ENCODE results near the gene HMGXB4. TPM values are rescaled to one million over a fixed set of nuclear protein-coding genes. Genes with fewer than 3 reads are reported as not detected.

Gene HMGXB4
- total and polyA plus RNA-seq, 2 of the 13 experiments (the other 11 are each of a cell fraction or from before 2014, with no cell fraction given): 13.9 to 16.3 TPM

DNA sequence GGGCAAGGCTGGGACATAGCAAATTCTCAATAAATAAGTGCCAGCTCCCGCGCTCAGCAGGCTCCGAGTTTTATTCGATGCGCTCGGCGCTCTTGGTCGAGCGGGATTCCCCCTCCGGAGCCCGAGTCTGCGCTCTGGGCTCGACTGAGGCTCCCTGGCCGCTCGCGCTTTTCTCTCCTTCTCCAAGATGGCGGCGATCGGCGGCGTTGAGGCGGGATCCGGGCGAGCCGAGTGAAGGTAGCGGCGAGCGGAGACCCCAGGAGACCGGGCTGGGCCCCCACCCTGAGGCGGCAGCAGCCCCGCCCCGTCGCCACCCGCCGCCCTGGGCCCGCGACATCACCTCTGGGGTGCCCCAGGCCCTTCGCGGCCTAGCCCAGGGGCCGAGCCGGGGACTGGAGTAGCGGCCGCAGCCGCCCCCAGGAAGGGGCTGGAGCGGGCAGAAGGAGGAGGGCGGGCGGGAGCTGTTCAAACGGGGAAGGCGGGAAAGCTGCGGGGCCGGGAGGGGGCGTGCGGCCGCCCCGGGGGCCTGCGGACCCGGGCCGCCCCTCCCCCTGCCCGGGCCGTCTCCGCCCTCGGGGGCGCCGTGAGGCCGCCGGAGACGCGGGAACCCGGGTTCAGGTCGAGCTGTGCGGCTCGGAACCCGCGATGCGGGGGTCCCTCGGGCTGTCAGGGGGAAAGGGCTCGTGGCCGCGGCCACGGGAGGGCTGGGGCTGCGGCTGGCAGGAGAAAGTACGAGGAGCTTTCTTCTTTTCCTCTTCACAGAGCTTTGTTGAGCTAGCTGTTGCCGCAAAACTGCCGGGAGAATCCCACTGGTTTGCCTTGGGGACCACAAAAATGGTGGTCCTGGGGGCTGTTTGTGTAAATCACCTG, at the start of gene HMGXB4 (continued):
- TF ChIP-seq EZH2 (conservative IDR thresholded peaks at IDR 0.05; ENCODE audit: low read depth, low read length) (no peak), KDM5B (CRISPR knock-in tag; IDR thresholded peaks at IDR 0.05; ENCODE audit: borderline replicate concordance) (peak; percentile 90; the same call in 1 of the 2 replicates), TAF1 (CRISPR knock-in tag; IDR thresholded peaks at IDR 0.05) (peak; percentile 89), BRD4 (CRISPR knock-in tag; IDR thresholded peaks at IDR 0.05) (peak; percentile 76; the same call in 1 of the 2 replicates), MIER2 (CRISPR knock-in tag; IDR thresholded peaks at IDR 0.05) (0 out of 2 replicates have a peak, but pooled peaks have one; percentile 8), CAMTA2 (CRISPR knock-in tag; IDR thresholded peaks at IDR 0.05; ENCODE audit: borderline replicate concordance) (no peak), RFXANK (CRISPR knock-in tag; IDR thresholded peaks at IDR 0.05) (0 out of 2 replicates have a peak, but pooled peaks have one; percentile 53), BRCA1 (CRISPR knock-in tag; IDR thresholded peaks at IDR 0.05) (no peak), MED13 (CRISPR knock-in tag; IDR thresholded peaks at IDR 0.05) (0 out of 2 replicates have a peak, but pooled peaks have one; percentile 51), ZFP62 (CRISPR knock-in tag; IDR thresholded peaks at IDR 0.05) (no peak), BORCS8-MEF2B (CRISPR knock-in tag; IDR thresholded peaks at IDR 0.05) (peak; percentile 93), MED1 (CRISPR knock-in tag; IDR thresholded peaks at IDR 0.05) (peak; percentile 39), FOSL2 (CRISPR knock-in tag; IDR thresholded peaks at IDR 0.05) (0 out of 2 replicates have a peak, but pooled peaks have one; percentile 8), ZNF224 (CRISPR knock-in tag; IDR thresholded peaks at IDR 0.05) (peak; percentile 47; the same call in 1 of the 2 replicates), ZNF83 (CRISPR knock-in tag; IDR thresholded peaks at IDR 0.05; ENCODE audit: borderline replicate concordance) (peak; percentile 81; the same call in 1 of the 2 replicates), SP1 (IDR thresholded peaks at IDR 0.05) (no peak), SP1 (CRISPR knock-in tag; IDR thresholded peaks at IDR 0.05) (no peak), NKX3-1 (CRISPR knock-in tag; IDR thresholded peaks at IDR 0.05) (peak; percentile 81)
- TF ChIP-seq, protein P1, sequence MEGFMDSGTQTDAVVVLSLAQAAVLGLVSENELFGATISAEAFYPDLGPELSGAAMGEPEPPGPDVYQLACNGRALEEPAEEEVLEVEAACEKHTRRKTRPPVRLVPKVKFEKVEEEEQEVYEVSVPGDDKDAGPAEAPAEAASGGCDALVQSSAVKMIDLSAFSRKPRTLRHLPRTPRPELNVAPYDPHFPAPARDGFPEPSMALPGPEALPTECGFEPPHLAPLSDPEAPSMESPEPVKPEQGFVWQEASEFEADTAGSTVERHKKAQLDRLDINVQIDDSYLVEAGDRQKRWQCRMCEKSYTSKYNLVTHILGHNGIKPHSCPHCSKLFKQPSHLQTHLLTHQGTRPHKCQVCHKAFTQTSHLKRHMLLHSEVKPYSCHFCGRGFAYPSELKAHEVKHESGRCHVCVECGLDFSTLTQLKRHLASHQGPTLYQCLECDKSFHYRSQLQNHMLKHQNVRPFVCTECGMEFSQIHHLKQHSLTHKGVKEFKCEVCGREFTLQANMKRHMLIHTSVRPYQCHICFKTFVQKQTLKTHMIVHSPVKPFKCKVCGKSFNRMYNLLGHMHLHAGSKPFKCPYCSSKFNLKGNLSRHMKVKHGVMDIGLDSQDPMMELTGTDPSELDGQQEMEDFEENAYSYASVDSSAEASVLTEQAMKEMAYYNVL (CRISPR knock-in tag; IDR thresholded peaks at IDR 0.05; ENCODE audit: borderline replicate concordance): peak; percentile 33; the same call in 1 of the 2 replicates
- TF ChIP-seq, protein P2, sequence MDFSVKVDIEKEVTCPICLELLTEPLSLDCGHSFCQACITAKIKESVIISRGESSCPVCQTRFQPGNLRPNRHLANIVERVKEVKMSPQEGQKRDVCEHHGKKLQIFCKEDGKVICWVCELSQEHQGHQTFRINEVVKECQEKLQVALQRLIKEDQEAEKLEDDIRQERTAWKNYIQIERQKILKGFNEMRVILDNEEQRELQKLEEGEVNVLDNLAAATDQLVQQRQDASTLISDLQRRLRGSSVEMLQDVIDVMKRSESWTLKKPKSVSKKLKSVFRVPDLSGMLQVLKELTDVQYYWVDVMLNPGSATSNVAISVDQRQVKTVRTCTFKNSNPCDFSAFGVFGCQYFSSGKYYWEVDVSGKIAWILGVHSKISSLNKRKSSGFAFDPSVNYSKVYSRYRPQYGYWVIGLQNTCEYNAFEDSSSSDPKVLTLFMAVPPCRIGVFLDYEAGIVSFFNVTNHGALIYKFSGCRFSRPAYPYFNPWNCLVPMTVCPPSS (IDR thresholded peaks at IDR 0.05): no peak
- TF ChIP-seq, protein P3, sequence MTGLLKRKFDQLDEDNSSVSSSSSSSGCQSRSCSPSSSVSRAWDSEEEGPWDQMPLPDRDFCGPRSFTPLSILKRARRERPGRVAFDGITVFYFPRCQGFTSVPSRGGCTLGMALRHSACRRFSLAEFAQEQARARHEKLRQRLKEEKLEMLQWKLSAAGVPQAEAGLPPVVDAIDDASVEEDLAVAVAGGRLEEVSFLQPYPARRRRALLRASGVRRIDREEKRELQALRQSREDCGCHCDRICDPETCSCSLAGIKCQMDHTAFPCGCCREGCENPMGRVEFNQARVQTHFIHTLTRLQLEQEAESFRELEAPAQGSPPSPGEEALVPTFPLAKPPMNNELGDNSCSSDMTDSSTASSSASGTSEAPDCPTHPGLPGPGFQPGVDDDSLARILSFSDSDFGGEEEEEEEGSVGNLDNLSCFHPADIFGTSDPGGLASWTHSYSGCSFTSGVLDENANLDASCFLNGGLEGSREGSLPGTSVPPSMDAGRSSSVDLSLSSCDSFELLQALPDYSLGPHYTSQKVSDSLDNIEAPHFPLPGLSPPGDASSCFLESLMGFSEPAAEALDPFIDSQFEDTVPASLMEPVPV (CRISPR knock-in tag; IDR thresholded peaks at IDR 0.05): peak; percentile 51; the same call in 1 of the 2 replicates
- TF ChIP-seq, protein P4, sequence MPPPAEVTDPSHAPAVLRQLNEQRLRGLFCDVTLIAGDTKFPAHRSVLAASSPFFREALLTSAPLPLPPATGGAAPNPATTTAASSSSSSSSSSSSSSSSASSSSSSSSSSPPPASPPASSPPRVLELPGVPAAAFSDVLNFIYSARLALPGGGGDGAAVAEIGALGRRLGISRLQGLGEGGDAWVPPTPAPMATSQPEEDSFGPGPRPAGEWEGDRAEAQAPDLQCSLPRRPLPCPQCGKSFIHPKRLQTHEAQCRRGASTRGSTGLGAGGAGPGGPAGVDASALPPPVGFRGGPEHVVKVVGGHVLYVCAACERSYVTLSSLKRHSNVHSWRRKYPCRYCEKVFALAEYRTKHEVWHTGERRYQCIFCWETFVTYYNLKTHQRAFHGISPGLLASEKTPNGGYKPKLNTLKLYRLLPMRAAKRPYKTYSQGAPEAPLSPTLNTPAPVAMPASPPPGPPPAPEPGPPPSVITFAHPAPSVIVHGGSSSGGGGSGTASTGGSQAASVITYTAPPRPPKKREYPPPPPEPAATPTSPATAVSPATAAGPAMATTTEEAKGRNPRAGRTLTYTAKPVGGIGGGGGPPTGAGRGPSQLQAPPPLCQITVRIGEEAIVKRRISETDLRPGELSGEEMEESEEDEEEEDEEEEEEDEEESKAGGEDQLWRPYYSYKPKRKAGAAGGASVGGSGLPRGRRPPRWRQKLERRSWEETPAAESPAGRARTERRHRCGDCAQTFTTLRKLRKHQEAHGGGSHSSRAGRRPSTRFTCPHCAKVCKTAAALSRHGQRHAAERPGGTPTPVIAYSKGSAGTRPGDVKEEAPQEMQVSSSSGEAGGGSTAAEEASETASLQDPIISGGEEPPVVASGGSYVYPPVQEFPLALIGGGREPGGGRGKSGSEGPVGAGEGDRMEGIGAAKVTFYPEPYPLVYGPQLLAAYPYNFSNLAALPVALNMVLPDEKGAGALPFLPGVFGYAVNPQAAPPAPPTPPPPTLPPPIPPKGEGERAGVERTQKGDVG (CRISPR knock-in tag; IDR thresholded peaks at IDR 0.05; ENCODE audit: borderline replicate concordance): no peak

Measured in HepG2 (cell line).